Measurements from ENCODE around the gene ARID4B. TPM values are rescaled to one million over a fixed set of nuclear protein-coding genes. Genes with fewer than 3 reads are reported as not detected.
A peak's percentile ranks its signal among the peaks of the same experiment; 100 is the strongest.

Gene ARID4B
- total RNA-seq, 2 donors from 2014 or later: 32.4 to 50.2 TPM

DNA sequence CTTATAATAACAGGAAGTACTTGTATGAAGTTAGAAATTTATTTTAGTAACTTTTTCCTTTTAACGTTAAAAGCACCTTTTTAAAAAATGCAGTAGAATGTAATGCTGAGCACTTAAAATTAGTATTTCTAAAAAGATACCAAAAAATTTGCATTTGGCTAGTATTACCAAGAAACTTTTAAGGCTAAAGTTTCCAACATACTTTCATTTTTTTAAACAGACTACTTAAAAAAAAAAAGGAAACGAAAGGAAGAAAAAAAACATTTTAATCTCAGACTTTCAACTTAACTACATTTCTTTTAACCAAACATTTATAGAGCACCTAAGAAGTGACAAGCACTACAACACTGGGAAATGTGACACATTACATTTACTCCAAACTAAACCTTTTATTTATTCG, 2.8 kb downstream of the ARID4B start:
- Histone ChIP-seq H3K27ac (no peak overlapping the region), H3K36me3 (no peaks in the 10 kb centered on the region), H3K4me3 (peak overlapping the region; percentile 78), H3K27me3 (replicated peaks; ENCODE audit: insufficient read depth) (no peaks in the 10 kb centered on the region), H3K4me1 (ENCODE audit: control insufficient read depth in 1 of 2, low read depth in 2 of 2) (peaks cover 31 to 68% of the 10 kb centered on the region in 2 donors), H3K9me3 (no peaks in the 10 kb centered on the region)
- DNase-seq (ENCODE audit: low spot score) (no peak), ATAC-seq (ENCODE audit: insufficient number of reproducible peaks, low FRiP score, low read depth) (no peak)
- TF ChIP-seq, protein P1, sequence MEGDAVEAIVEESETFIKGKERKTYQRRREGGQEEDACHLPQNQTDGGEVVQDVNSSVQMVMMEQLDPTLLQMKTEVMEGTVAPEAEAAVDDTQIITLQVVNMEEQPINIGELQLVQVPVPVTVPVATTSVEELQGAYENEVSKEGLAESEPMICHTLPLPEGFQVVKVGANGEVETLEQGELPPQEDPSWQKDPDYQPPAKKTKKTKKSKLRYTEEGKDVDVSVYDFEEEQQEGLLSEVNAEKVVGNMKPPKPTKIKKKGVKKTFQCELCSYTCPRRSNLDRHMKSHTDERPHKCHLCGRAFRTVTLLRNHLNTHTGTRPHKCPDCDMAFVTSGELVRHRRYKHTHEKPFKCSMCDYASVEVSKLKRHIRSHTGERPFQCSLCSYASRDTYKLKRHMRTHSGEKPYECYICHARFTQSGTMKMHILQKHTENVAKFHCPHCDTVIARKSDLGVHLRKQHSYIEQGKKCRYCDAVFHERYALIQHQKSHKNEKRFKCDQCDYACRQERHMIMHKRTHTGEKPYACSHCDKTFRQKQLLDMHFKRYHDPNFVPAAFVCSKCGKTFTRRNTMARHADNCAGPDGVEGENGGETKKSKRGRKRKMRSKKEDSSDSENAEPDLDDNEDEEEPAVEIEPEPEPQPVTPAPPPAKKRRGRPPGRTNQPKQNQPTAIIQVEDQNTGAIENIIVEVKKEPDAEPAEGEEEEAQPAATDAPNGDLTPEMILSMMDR (IDR thresholded peaks at IDR 0.05): no peak

DNA sequence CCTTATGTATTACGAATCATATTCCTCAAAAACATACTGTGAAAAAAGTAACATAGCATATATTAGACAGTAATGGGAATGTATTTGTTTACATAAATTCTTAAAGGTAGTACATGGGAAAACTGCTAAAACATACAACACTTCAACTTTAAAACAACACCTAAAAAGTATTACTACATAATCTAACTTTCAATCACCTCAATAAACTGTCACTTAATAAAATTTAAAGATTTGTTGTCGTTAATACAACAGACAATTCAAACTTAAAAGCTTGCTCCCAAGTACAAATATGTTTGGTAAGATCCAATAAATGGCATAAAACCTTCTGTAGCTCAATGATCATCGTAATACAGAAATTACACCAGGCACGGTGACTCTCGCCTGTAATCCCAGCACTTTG, 3.7 kb downstream of the ARID4B start:
- TF ChIP-seq, protein P1 (IDR thresholded peaks at IDR 0.05): no peak
- H3K4me3 ChIP-seq: peak overlapping the region; percentile 17
- ATAC-seq (ENCODE audit: insufficient number of reproducible peaks, low FRiP score, low read depth) (no peak), DNase-seq (ENCODE audit: low spot score) (no peak)
- no peaks in the 10 kb centered on the region for H3K27me3 ChIP-seq (replicated peaks; ENCODE audit: insufficient read depth)
- H3K36me3 ChIP-seq: no peaks in the 10 kb centered on the region
- no peaks in the 10 kb centered on the region for H3K9me3 ChIP-seq
- peaks cover 25 to 59% of the 10 kb centered on the region in 2 donors for H3K4me1 ChIP-seq (ENCODE audit: control insufficient read depth in 1 of 2, low read depth in 2 of 2)
- no peak overlapping the region for H3K27ac ChIP-seq

DNA sequence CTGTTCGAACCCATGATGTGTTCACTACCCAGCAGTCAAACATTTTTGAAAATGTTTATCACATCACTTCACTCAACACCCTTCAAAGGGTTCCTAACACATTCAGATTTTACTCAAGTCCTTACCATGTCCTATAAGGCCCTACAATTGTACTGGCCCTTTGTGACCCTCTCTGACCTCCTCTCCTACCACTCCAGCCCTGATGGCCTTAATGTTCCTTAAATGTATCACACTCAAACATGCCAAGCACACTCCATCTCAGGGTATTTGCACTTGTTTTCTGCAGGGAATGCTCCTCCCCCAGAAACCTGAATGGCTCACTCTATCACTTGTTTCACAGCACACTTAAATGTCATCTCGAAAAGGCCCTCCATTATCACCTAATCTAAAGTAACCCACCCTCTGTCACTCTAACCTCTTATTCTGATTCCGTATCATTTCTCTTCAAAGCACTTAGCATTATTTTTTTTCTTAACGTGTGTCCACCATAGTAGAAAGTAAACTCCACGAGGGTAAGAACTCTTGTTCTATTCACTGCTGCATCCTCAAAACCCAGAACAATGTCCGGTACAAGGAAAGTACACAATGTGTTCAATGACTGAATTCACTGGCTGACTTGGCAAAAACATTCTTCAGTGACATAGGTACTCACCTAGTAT, 7.3 kb downstream of the ARID4B start:
- Histone ChIP-seq H3K4me1 (ENCODE audit: control insufficient read depth in 1 of 2, low read depth in 2 of 2) (peaks cover 23 to 53% of the 10 kb centered on the region in 2 donors), H3K9me3 (no peaks in the 10 kb centered on the region), H3K27ac (no peak overlapping the region), H3K4me3 (no peak overlapping the region), H3K36me3 (peaks cover 4% of the 10 kb centered on the region), H3K27me3 (replicated peaks; ENCODE audit: insufficient read depth) (no peaks in the 10 kb centered on the region)
- TF ChIP-seq, protein P1 (IDR thresholded peaks at IDR 0.05): no peak
- DNase-seq (ENCODE audit: low spot score): no peak
- ATAC-seq (ENCODE audit: insufficient number of reproducible peaks, low FRiP score, low read depth): no peak

DNA sequence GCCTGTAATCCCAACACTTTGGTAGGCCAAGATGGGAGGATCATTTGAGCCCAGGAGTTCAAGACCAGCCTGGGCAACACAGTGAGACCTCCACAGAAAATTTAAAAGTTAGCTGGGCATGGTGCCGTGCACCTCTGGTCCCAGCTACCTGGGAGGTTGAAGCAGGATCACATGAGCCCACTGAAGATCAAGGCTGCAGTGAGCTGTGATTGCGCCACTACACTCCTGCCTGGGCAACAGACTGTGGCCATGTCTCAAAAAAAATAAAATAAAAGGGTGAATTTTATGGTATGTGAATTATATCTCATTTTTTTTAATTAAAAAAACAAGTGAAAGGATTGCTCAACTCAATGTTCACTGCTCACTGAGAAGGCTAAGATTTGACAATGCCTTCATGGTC, 8.7 kb downstream of the ARID4B start:
- ATAC-seq (ENCODE audit: insufficient number of reproducible peaks, low FRiP score, low read depth): no peak

DNA sequence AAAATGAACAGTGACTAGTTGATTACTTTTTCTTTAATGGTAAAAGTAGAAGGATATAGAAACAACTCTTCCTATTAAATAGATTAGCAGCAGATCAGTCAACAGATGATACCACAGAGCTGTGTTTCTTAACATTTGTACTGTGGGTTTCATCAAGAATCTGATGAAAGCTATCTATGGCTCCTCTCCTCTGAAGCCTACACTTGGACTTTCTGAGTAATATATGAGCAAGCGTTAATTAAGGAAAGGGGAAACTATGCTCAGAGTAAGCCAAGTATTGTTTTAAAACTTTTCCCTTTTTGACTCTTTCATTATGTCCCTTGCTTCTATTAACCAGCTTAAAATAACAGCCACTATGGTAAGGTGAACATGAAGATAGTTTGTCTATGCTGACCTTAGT, 10.8 kb downstream of the ARID4B start:
- peaks cover 4% of the 10 kb centered on the region for H3K36me3 ChIP-seq
- no peak overlapping the region for H3K27ac ChIP-seq
- ATAC-seq (ENCODE audit: insufficient number of reproducible peaks, low FRiP score, low read depth) (no peak), DNase-seq (ENCODE audit: low spot score) (no peak)
- H3K9me3 ChIP-seq: no peaks in the 10 kb centered on the region
- H3K4me3 ChIP-seq: no peak overlapping the region
- peaks cover 10 to 42% of the 10 kb centered on the region in 2 donors for H3K4me1 ChIP-seq (ENCODE audit: control insufficient read depth in 1 of 2, low read depth in 2 of 2)
- TF ChIP-seq, protein P1 (IDR thresholded peaks at IDR 0.05): no peak
- H3K27me3 ChIP-seq (replicated peaks; ENCODE audit: insufficient read depth): no peaks in the 10 kb centered on the region

More for the DNA sequence above, 8.7 kb downstream of the ARID4B start:
- Histone ChIP-seq H3K4me3 (no peak overlapping the region), H3K36me3 (peaks cover 4% of the 10 kb centered on the region), H3K27me3 (replicated peaks; ENCODE audit: insufficient read depth) (no peaks in the 10 kb centered on the region), H3K27ac (no peak overlapping the region), H3K9me3 (no peaks in the 10 kb centered on the region), H3K4me1 (ENCODE audit: control insufficient read depth in 1 of 2, low read depth in 2 of 2) (peaks cover 14 to 41% of the 10 kb centered on the region in 2 donors)
- no peak for DNase-seq (ENCODE audit: low spot score)
- TF ChIP-seq, protein P1 (IDR thresholded peaks at IDR 0.05): no peak
